Neural crest cell (in vitro differentiated cells): ENCODE measurements around the gene TBX15. TPM values are rescaled to one million over a fixed set of nuclear protein-coding genes. Genes with fewer than 3 reads are reported as not detected.
A peak's percentile ranks its signal among the peaks of the same experiment; 100 is the strongest.

Experiments
- DNase-seq: peaks from one replicate; pipeline ENCODE4 v3.0.0; 2021; ENCODE audit warnings: low read depth, mixed read lengths, low spot score
- H3K27ac Mint-ChIP-seq: one replicate; pipeline ENCODE4 v1.8.0; 2021; ENCODE audit warnings: mild to moderate bottlenecking, mixed read lengths; ENCODE audit not compliant: unreplicated experiment
- H3K27me3 Mint-ChIP-seq: 2 replicates; pipeline ENCODE4 v1.8.0; 2021; ENCODE audit warnings: low read depth, mild to moderate bottlenecking, mixed read lengths
- H3K36me3 Mint-ChIP-seq: 2 replicates; pipeline ENCODE4 v1.8.0; 2021; ENCODE audit warnings: low read depth, mild to moderate bottlenecking, mixed read lengths
- H3K4me1 Mint-ChIP-seq: 2 replicates; pipeline ENCODE4 v1.8.0; 2021; ENCODE audit warnings: mixed read lengths
- H3K4me3 Mint-ChIP-seq: one replicate; pipeline ENCODE4 v1.8.0; 2021; ENCODE audit warnings: mild to moderate bottlenecking, mixed read lengths
- H3K9me3 Mint-ChIP-seq: 2 replicates; pipeline ENCODE4 v1.8.0; 2021; ENCODE audit warnings: mixed read lengths
- total RNA-seq: library from RNA; stranded (reverse); gene quantifications from 2 replicates; pipeline ENCODE4 v1.2.1, GENCODE V29; 2021
- TF ChIP-seq, protein P1 (sequence below): fragments of 200-600 bp; sonication (generic); conservative IDR thresholded peaks from 2 replicates; pipeline ENCODE4 v1.5.0; 2021; ENCODE audit warnings: antibody characterized with exemption, mild to moderate bottlenecking

Gene TBX15
- total RNA-seq, 1 donor from 2014 or later, result 3.2 TPM

DNA sequence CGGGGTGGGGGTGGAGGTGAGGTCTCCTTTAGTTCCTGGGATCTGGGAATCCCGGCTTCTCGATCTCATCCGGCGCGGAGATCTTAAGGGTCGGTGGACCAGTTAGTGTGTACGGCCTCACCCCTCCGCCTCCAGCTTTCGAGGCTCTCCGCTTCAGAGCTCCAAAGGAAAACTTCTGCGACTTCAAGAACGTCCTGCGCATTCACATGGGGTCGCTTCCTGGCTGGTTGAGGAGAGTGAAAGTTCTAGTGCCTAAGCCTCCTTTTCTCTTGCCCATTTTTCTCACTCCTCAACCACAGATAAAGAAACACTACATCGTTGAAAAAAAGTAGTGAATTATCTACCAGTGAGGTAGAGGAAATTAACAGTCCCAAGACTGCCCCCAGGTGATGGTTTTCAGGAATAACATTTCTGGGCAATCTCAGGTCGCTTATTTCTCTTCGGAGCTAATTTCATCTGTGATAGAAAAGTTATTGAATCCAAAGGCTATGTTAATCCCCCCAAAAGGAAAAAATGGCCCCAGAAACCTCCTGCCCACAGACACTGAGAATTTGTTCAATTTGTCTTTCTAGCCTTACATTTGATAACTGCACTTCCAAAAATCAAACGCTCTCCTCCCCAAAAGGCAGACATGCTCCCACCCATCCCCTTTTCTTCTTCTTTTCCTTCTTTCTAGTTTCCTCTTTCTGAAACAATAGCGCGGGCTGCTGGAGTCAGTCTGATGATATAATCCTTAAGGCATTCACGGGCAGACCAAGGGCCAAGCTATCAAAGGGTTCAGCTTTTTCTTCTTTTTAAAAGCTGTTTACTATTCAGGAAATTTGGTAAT, 20.6 kb upstream of the TBX15 start:
- no peak overlapping the region for H3K27ac Mint-ChIP-seq
- H3K4me1 Mint-ChIP-seq, result peaks cover 14% of the 10 kb centered on the region
- peaks cover 87% of the 10 kb centered on the region for H3K27me3 Mint-ChIP-seq
- H3K36me3 Mint-ChIP-seq, result peaks cover 4% of the 10 kb centered on the region
- H3K9me3 Mint-ChIP-seq, result no peaks in the 10 kb centered on the region
- TF ChIP-seq, protein P1, sequence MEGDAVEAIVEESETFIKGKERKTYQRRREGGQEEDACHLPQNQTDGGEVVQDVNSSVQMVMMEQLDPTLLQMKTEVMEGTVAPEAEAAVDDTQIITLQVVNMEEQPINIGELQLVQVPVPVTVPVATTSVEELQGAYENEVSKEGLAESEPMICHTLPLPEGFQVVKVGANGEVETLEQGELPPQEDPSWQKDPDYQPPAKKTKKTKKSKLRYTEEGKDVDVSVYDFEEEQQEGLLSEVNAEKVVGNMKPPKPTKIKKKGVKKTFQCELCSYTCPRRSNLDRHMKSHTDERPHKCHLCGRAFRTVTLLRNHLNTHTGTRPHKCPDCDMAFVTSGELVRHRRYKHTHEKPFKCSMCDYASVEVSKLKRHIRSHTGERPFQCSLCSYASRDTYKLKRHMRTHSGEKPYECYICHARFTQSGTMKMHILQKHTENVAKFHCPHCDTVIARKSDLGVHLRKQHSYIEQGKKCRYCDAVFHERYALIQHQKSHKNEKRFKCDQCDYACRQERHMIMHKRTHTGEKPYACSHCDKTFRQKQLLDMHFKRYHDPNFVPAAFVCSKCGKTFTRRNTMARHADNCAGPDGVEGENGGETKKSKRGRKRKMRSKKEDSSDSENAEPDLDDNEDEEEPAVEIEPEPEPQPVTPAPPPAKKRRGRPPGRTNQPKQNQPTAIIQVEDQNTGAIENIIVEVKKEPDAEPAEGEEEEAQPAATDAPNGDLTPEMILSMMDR, result peak; percentile 81
- DNase-seq, result no peak
- peak overlapping the region; percentile 79 for H3K4me3 Mint-ChIP-seq

DNA sequence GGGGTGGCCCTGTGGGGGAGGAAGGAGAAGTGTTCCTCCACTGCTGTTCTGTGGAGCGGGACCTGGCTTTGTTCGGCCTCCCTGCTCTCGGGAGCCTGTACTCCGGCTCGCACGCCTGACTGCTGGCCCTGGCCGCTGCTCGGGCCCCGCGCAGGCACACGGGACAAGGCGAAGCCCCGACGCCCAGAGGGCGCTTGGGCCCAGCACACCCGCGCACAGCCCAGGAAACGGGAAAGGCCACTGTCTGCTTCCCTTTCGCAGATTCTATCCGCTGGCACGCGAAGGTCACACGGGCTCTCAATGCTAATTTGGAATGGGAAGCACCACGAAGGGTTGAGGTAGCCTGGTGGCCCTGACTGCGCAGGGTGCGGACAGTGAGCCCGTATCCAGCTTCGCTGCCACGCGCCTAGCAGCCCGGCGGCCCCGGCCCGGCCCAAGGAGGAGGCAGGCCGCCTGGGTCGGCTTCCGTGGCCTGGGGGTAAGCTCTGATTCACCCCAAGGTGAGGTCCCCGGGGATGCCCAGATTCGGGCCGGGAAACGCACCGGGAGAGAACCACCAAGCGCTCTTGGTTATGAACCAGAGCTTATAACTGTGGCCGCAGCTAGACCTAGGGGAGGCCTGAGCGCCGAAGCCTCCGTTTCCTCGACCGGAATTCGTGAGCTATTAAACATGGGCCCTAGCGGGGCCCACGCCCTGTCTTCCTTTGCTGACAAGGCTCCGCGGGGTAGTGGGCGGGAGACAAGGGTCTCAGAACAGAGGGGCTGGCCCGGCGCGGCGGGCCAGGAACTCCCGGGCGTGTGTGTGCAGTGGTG, 19.7 kb upstream of the TBX15 start:
- no peak for DNase-seq
- Mint-ChIP-seq H3K27ac (no peak overlapping the region), H3K27me3 (peaks cover 94% of the 10 kb centered on the region)

GRCh38 chr1:119007339-119007669, 19.2 kb upstream of the TBX15 start:
- H3K36me3 Mint-ChIP-seq, result peaks cover 3% of the 10 kb centered on the region
- DNase-seq, result no peak

More for the DNA sequence above, 19.7 kb upstream of the TBX15 start:
- no peaks in the 10 kb centered on the region for H3K9me3 Mint-ChIP-seq
- peaks cover 4% of the 10 kb centered on the region for H3K36me3 Mint-ChIP-seq
- TF ChIP-seq, protein P1, result no peak
- H3K4me3 Mint-ChIP-seq, result peak overlapping the region; percentile 79
- H3K4me1 Mint-ChIP-seq, result peaks cover 14% of the 10 kb centered on the region

DNA sequence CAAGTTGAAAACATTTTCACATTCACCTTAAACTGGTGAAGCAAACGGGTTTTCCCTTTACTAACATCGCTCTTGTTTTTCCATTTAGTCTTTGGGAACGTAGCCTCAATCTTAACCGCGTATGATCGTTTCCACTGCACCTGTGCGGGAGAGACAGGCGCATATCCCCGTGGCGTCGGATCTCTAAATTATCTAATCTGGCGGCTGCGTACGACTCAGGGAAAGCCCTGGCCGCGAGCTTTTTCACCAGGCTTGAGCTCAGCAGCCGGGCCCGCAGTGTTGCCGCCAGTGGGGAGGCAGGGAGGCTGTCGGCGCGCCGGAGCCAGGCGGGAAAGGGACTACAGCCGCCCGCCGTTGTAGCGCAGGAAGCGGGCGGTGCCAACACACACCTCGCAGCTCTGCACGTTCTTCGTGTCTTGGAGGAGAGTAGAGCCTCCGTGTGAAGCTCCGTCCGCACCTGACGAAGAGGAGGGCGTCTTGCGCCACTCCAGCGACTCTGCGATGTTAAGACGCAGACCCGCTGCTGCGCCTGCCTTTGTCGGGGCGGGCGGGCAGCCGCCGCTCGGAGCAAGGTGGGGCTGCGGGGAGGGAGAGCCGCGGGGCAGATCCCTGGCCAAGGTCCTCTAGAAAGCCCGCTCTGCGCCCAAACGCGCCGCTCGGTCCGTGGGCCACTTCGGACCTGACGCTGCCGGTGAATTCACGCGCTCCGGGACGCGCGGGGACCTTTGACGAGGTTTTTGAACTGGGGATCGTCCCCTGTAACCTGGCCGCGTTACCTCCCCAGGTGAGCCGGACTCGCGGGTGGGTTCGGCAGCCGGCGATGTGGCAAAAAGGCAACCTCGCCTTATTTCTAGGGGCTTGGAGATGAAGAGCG, 18.5 kb upstream of the TBX15 start:
- TF ChIP-seq, protein P1, result no peak
- no peaks in the 10 kb centered on the region for H3K36me3 Mint-ChIP-seq
- H3K9me3 Mint-ChIP-seq, result no peaks in the 10 kb centered on the region
- H3K4me1 Mint-ChIP-seq, result peaks cover 19% of the 10 kb centered on the region
- no peak overlapping the region for H3K27ac Mint-ChIP-seq
- H3K27me3 Mint-ChIP-seq, result peaks cover 99% of the 10 kb centered on the region
- no peak for DNase-seq
- peak overlapping the region; percentile 45 for H3K4me3 Mint-ChIP-seq

More at GRCh38 chr1:119007339-119007669, 19.2 kb upstream of the TBX15 start:
- H3K4me3 Mint-ChIP-seq, result no peak overlapping the region
- no peaks in the 10 kb centered on the region for H3K9me3 Mint-ChIP-seq
- H3K4me1 Mint-ChIP-seq, result peaks cover 16% of the 10 kb centered on the region
- no peak overlapping the region for H3K27ac Mint-ChIP-seq
- H3K27me3 Mint-ChIP-seq, result peaks cover 97% of the 10 kb centered on the region
- TF ChIP-seq, protein P1, result no peak
